ENCODE results near the gene RYR1.

Gene RYR1

DNA sequence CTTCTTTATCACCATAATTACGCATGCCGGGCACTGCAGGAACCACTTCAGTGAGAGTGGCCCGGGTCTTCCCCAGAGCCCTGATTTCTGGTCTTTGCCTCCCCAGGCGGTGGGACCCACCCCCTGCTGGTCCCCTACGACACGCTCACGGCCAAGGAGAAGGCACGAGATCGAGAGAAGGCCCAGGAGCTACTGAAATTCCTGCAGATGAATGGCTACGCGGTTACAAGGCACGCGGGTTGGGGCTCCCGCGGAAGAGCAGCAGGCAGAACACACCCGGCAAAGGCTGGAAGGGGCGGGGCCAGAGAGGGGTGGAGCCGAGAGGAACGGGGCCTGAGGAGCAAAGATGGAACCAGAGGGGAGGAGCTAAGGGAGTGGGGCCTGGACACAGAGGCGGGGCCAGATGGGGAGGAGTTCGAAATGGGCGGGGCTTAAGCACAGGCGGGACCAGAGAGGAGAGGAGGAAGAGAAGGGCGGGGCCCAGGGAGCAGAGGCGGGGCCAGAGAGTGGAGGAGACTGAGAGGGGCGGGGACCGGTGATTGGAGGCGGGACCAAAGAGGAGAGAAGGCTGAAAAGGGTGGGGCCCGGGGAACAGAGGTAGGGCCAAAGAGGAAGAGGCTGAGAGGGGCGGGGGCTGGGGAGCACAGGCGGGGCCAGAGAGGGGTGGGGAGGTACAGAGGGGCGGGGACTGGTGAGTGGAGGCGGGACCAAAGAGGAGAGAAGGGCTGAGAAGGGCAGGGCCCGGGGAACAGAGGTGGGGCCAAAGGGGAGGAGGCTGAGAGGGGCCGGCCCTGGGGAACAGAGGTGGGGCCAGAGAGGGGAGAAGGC lies 73.4 kb downstream of the RYR1 start:
- TF ChIP-seq CTCF (IDR thresholded peaks at IDR 0.05; ENCODE audit: borderline replicate concordance, extremely low read depth, low read length, poor library complexity, severe bottlenecking) (no peak), EZH2 (IDR thresholded peaks at IDR 0.05; ENCODE audit: borderline replicate concordance, low read depth, low read length, severe bottlenecking) (no peak)
- Histone ChIP-seq H3K79me2 (ENCODE audit: insufficient read depth, low read length) (no peaks in the 10 kb centered on the region), H3K27ac (ENCODE audit: low read length) (no peak overlapping the region), H4K20me1 (ENCODE audit: insufficient read depth, low read length) (no peaks in the 10 kb centered on the region), H3K4me3 (ENCODE audit: low read depth in 1 of 2, low read length in 2 of 2) (no peak overlapping the region), H3K4me1 (ENCODE audit: insufficient read depth, low read length) (no peaks in the 10 kb centered on the region), H3K27me3 (ENCODE audit: insufficient read depth, low read length, poor library complexity) (no peaks in the 10 kb centered on the region), H3K4me2 (ENCODE audit: insufficient read depth, low read length) (no peak overlapping the region), H3K36me3 (ENCODE audit: insufficient read depth, low read length) (no peaks in the 10 kb centered on the region), H3K9ac (ENCODE audit: low read depth, low read length) (no peak overlapping the region), H2AFZ (ENCODE audit: low read depth, low read length) (no peak overlapping the region), H3K9me3 (ENCODE audit: insufficient read depth, low read length, severe bottlenecking) (no peaks in the 10 kb centered on the region)
- DNase-seq (peak; percentile 51), ATAC-seq (ENCODE audit: insufficient read depth, low read depth) (peak; percentile 66)

- Histone ChIP-seq H4K20me1 (ENCODE audit: insufficient read depth, low read length) (no peaks in the 10 kb centered on the region), H3K36me3 (ENCODE audit: insufficient read depth, low read length) (no peaks in the 10 kb centered on the region), H3K9me3 (ENCODE audit: insufficient read depth, low read length, severe bottlenecking) (no peaks in the 10 kb centered on the region), H3K9ac (ENCODE audit: low read depth, low read length) (no peak overlapping the region), H3K79me2 (ENCODE audit: insufficient read depth, low read length) (no peaks in the 10 kb centered on the region), H2AFZ (ENCODE audit: low read depth, low read length) (no peak overlapping the region), H3K27ac (ENCODE audit: low read length) (no peak overlapping the region), H3K4me1 (ENCODE audit: insufficient read depth, low read length) (no peaks in the 10 kb centered on the region), H3K27me3 (ENCODE audit: insufficient read depth, low read length, poor library complexity) (no peaks in the 10 kb centered on the region), H3K4me2 (ENCODE audit: insufficient read depth, low read length) (no peak overlapping the region), H3K4me3 (ENCODE audit: low read depth in 1 of 2, low read length in 2 of 2) (no peak overlapping the region)
- DNase-seq: no peak
- TF ChIP-seq EZH2 (IDR thresholded peaks at IDR 0.05; ENCODE audit: borderline replicate concordance, low read depth, low read length, severe bottlenecking): no peak
- TF ChIP-seq CTCF (IDR thresholded peaks at IDR 0.05; ENCODE audit: borderline replicate concordance, extremely low read depth, low read length, poor library complexity, severe bottlenecking): no peak
- no peak for ATAC-seq (ENCODE audit: insufficient read depth, low read depth)
Measured at GRCh38 chr19:38507551-38508127, 74.1 kb downstream of the RYR1 start.

DNA sequence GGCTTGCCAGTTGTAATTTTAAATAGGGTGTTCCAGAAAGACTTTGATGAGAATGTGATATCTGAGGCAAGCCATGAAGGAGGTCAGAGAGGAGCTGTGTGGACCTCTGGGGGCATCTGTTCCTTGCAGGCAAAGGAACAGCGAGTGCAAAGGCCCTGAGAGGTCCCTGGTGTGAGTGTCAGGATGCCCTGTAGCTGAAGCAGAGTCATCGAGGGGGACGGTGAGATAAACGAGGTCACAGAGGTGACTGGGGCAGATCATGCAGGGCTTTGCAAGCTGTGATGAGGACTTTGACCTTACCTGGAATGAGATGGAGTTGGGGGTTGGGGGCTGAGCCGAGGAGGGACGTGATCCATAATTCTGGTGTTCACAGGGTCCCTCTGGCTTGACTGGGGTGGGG lies 75.0 kb downstream of the RYR1 start:
- no peak overlapping the region for H3K4me2 ChIP-seq (ENCODE audit: insufficient read depth, low read length)
- TF ChIP-seq CTCF (IDR thresholded peaks at IDR 0.05; ENCODE audit: borderline replicate concordance, extremely low read depth, low read length, poor library complexity, severe bottlenecking) (no peak), EZH2 (IDR thresholded peaks at IDR 0.05; ENCODE audit: borderline replicate concordance, low read depth, low read length, severe bottlenecking) (no peak)
- no peaks in the 10 kb centered on the region for H4K20me1 ChIP-seq (ENCODE audit: insufficient read depth, low read length)
- no peaks in the 10 kb centered on the region for H3K79me2 ChIP-seq (ENCODE audit: insufficient read depth, low read length)
- ATAC-seq (ENCODE audit: insufficient read depth, low read depth): no peak
- no peaks in the 10 kb centered on the region for H3K27me3 ChIP-seq (ENCODE audit: insufficient read depth, low read length, poor library complexity)
- H3K4me3 ChIP-seq (ENCODE audit: low read depth in 1 of 2, low read length in 2 of 2): no peak overlapping the region
- H3K4me1 ChIP-seq (ENCODE audit: insufficient read depth, low read length): no peaks in the 10 kb centered on the region
- DNase-seq: no peak
- no peak overlapping the region for H3K9ac ChIP-seq (ENCODE audit: low read depth, low read length)
- no peaks in the 10 kb centered on the region for H3K36me3 ChIP-seq (ENCODE audit: insufficient read depth, low read length)
- no peak overlapping the region for H2AFZ ChIP-seq (ENCODE audit: low read depth, low read length)
- H3K27ac ChIP-seq (ENCODE audit: low read length): no peak overlapping the region
- H3K9me3 ChIP-seq (ENCODE audit: insufficient read depth, low read length, severe bottlenecking): no peaks in the 10 kb centered on the region

All from DND-41 (cell line).